Stomach (tissue), 9 donors: Measurements from ENCODE around the gene LURAP1L. TPM values are rescaled to one million over a fixed set of nuclear protein-coding genes. Genes with fewer than 3 reads are reported as not detected.

Experiments used
- DNase-seq, 2 donors: peaks; one replicate each; pipeline versions ENCODE4 v3.0.0 to v3.0.0-alpha.2; 2013 to 2019
- H3K27ac ChIP-seq, 5 donors: fragments of 200-600 bp in 4 of 5; sonication (generic) in 4 of 5; one replicate each; pipeline ENCODE4 v1.5.1; 2013 to 2019; ENCODE audit warnings: mild to moderate bottlenecking in 1 of 5, moderate library complexity in 1 of 5
- H3K27me3 ChIP-seq, 3 donors: fragments of 200-600 bp; sonication (generic); one replicate each; pipeline ENCODE4 v1.5.1; 2017 to 2019; ENCODE audit warnings: mixed run types in 1 of 3
- H3K36me3 ChIP-seq, 4 donors: fragments of 200-600 bp; sonication (generic); 1 replicate in 3 of 4; 2 replicates in 1 of 4; pipeline ENCODE4 v1.5.1; 2016 to 2019
- H3K4me1 ChIP-seq, 4 donors: fragments of 200-600 bp; sonication (generic); one replicate each; pipeline ENCODE4 v1.5.1; 2016 to 2019
- H3K4me3 ChIP-seq, 4 donors: fragments of 200-600 bp; sonication (generic) in 3 of 4; one replicate each; pipeline ENCODE4 v1.5.1; 2016 to 2019; ENCODE audit warnings: mild to moderate bottlenecking in 1 of 4
- H3K9me3 ChIP-seq, 4 donors: fragments of 200-600 bp; sonication (generic); one replicate each; pipeline ENCODE4 v1.5.1; 2016 to 2019
- EP300 ChIP-seq: sonication (generic); formaldehyde crosslinking; IDR thresholded peaks from one replicate; pipeline ENCODE4 v1.6.1; 2017; ENCODE audit warnings: antibody characterized with exemption
- POLR2A ChIP-seq, 4 donors: fragments of 450-650 bp; IDR thresholded peaks; one replicate each; pipeline ENCODE4 v1.6.1; 2016; ENCODE audit warnings: antibody characterized with exemption in 4 of 4, control low read depth in 2 of 4, mild to moderate bottlenecking in 1 of 4, moderate library complexity in 1 of 4
- POLR2AphosphoS5 ChIP-seq, 3 donors: sonication (generic); formaldehyde crosslinking; IDR thresholded peaks; one replicate each; pipeline ENCODE4 v1.6.1; 2016; ENCODE audit warnings: antibody characterized with exemption in 3 of 3
- WGBS, 5 donors: extraction: QIAGEN DNeasy Blood & Tissue Kit in 3 of 5; methylation state at CpG; one replicate each; pipeline versions ENCODE4 v1.1.5 to v1.1.7; 2013 to 2018; 5-methylcytosine and 5-hydroxymethylcytosine counted together
- intact Hi-C: fragments of 100-400 bp; cut with DNase I; formaldehyde crosslinking; loops from one replicate; pipeline ENCODE4 v1.15.1; 2023; ENCODE audit warnings: low total_unique reads
- polyA plus RNA-seq, 3 donors: library from polyadenylated mRNA; stranded (reverse); fragments of 200-250 nt; gene quantifications; one replicate each; pipeline ENCODE4 v1.2.3, GENCODE V29; 2013
- total RNA-seq, 5 donors: library from RNA; depleted of rRNA; stranded (reverse); fragments of >200 nt; gene quantifications; one replicate each; pipeline versions ENCODE4 v1.1.0 to v1.2.3, GENCODE V29; 2014 to 2016
- TF ChIP-seq, protein P1 (sequence below), 7 experiments: fragments of 450-650 bp in 4 of 7; fragments of 200-600 bp in 3 of 7; sonication (generic) in 3 of 7; IDR thresholded peaks; one replicate each; pipeline ENCODE4 v1.5.1; 2016 to 2019; ENCODE audit warnings: antibody characterized with exemption in 7 of 7, control low read depth in 2 of 7, mild to moderate bottlenecking in 1 of 7
- donor health status: healthy with polysubstance abuse.
- donor health status: Bipolar disorder and iron deficiency.
- donor health status: healthy.

The LURAP1L gene
- total and polyA plus RNA-seq, 8 donors: 6.7 to 32.2 (median 20.6) TPM

DNA sequence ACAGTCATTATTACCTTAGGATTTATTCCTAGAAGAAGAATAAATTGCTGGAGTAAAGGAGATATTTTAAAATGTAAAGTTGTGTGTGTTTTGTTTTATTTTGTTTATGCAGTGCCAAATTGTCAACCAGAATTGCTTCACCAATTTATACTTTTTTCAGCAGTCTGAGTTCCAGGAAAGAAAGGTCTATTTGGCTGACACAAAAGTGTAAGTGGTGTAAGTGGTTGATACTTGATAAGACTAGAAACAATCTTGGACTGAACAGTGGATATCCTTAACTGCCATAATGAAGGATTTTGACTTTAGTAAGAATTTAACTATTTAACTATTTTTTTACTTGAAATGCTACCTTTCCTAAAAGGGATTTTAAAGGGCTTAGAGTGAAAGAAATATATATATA, 43.9 kb upstream of the LURAP1L start:
- no peaks in the 10 kb centered on the region for H3K36me3 ChIP-seq
- intact Hi-C loops: no loop called here
- no peaks in the 10 kb centered on the region for H3K4me1 ChIP-seq
- no peak for DNase-seq
- no peak overlapping the region for H3K27ac ChIP-seq
- TF ChIP-seq POLR2A (IDR thresholded peaks at IDR 0.05): no peak
- TF ChIP-seq, protein P1, sequence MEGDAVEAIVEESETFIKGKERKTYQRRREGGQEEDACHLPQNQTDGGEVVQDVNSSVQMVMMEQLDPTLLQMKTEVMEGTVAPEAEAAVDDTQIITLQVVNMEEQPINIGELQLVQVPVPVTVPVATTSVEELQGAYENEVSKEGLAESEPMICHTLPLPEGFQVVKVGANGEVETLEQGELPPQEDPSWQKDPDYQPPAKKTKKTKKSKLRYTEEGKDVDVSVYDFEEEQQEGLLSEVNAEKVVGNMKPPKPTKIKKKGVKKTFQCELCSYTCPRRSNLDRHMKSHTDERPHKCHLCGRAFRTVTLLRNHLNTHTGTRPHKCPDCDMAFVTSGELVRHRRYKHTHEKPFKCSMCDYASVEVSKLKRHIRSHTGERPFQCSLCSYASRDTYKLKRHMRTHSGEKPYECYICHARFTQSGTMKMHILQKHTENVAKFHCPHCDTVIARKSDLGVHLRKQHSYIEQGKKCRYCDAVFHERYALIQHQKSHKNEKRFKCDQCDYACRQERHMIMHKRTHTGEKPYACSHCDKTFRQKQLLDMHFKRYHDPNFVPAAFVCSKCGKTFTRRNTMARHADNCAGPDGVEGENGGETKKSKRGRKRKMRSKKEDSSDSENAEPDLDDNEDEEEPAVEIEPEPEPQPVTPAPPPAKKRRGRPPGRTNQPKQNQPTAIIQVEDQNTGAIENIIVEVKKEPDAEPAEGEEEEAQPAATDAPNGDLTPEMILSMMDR (IDR thresholded peaks at IDR 0.05): no peak
- TF ChIP-seq POLR2AphosphoS5 (IDR thresholded peaks at IDR 0.05): no peak
- TF ChIP-seq EP300: no peak
- H3K9me3 ChIP-seq: peaks cover 0 to 12% (median 4%) of the 10 kb centered on the region in 4 donors
- H3K4me3 ChIP-seq: no peak overlapping the region
- H3K27me3 ChIP-seq: no peaks in the 10 kb centered on the region

DNA sequence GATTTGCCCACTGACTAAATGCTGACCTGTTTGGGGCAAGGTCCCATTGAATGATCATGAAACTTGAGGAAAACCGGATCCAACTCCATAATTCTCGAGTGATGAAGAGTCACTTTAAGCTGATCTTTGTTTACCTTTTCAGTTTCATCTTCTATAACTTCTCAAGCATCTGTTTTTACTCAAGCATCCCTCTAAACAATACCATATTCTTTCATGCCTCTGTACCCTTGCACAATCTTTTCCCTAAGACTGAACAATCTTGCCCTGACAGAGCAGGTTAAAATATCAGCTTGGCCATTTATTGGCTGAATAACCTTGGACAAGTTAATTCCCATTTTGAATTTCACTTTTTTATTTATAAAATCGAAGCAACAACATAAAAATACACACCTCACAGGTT, 41.8 kb upstream of the LURAP1L start:
- no peak overlapping the region for H3K27ac ChIP-seq
- H3K4me3 ChIP-seq: no peak overlapping the region
- H3K36me3 ChIP-seq: no peaks in the 10 kb centered on the region
- WGBS, 5 donors: 67 to 81% (median 76%) methylated on average over 3 of the region's 3 CpGs
- H3K27me3 ChIP-seq: no peaks in the 10 kb centered on the region
- TF ChIP-seq EP300 (no peak), POLR2AphosphoS5 (IDR thresholded peaks at IDR 0.05) (no peak), POLR2A (IDR thresholded peaks at IDR 0.05) (no peak)
- TF ChIP-seq, protein P1 (IDR thresholded peaks at IDR 0.05): no peak
- H3K9me3 ChIP-seq: peaks cover 0 to 12% (median 4%) of the 10 kb centered on the region in 4 donors
- intact Hi-C loops: no loop called here
- no peak for DNase-seq
- H3K4me1 ChIP-seq: no peaks in the 10 kb centered on the region

DNA sequence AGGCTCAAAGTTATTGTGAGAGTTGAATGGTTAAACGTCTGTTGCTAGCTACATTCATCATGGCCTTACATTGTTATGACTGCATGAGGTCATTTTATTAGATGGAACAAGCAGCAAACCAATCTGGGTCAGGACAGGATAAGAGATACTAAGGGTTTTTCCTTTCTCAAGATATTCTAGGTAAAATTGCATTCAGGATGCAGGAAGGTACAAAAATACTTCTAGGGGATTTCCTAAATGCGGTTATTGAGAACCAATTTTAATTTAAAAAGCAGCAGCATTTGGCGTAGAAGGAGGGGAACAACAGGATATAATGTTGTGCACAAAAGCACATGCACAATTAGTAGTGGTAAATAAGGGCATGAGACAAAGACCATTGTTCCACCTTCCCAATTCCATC, 39.2 kb upstream of the LURAP1L start:
- H3K4me1 ChIP-seq: no peaks in the 10 kb centered on the region
- WGBS, 5 donors: 36 to 62% (median 49%) methylated on average over 3 of the region's 3 CpGs
- no peak for DNase-seq
- intact Hi-C loops: no loop called here
- H3K9me3 ChIP-seq: peaks cover 0 to 12% (median 4%) of the 10 kb centered on the region in 4 donors
- H3K27ac ChIP-seq: no peak overlapping the region
- no peak overlapping the region for H3K4me3 ChIP-seq
- no peak for TF ChIP-seq EP300
- no peak for TF ChIP-seq POLR2A (IDR thresholded peaks at IDR 0.05)
- TF ChIP-seq POLR2AphosphoS5 (IDR thresholded peaks at IDR 0.05): no peak
- TF ChIP-seq, protein P1 (IDR thresholded peaks at IDR 0.05): no peak
- H3K27me3 ChIP-seq: no peaks in the 10 kb centered on the region
- no peaks in the 10 kb centered on the region for H3K36me3 ChIP-seq

DNA sequence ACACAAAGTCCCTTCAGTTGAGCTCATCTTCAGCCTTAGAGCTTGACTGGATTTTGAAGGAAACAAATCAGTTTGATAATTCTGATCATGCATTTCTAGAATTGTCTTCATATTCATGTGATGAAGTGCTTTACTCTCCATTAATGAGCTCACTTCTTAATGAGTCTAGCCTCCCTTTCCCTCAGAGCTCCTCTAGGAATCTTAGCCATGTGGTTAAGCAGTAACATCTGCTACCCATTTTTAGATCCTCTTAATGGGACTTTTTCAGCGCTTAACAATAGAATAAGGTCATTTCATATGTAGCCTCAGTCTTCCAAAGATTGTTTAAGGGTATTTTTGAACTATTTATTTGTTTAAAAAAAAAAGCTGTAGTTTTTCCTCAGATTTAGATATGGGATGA, 36.9 kb upstream of the LURAP1L start:
- Histone ChIP-seq H3K9me3 (peaks cover 0 to 12% (median 4%) of the 10 kb centered on the region in 4 donors), H3K27me3 (no peaks in the 10 kb centered on the region), H3K4me3 (no peak overlapping the region), H3K4me1 (no peaks in the 10 kb centered on the region), H3K27ac (no peak overlapping the region), H3K36me3 (no peaks in the 10 kb centered on the region)
- intact Hi-C loops: no loop called here
- WGBS, 5 donors: 0% methylated on average over 1 of the region's 1 CpG
- TF ChIP-seq, protein P1 (IDR thresholded peaks at IDR 0.05): no peak
- TF ChIP-seq POLR2A (IDR thresholded peaks at IDR 0.05) (no peak), EP300 (no peak), POLR2AphosphoS5 (IDR thresholded peaks at IDR 0.05) (no peak)
- DNase-seq: no peak
